Activated naive CD4-positive, alpha-beta T cell treated with anti-CD3 and anti-CD28 coated beads, Interleukin-2, amount 50 U/mL, for 16 hours (primary cell): ENCODE data around the gene CFAP69.

Experiments
- DNase-seq: peaks from one replicate; pipeline ENCODE4 v3.0.0-alpha.2; 2020

The CFAP69 gene, protein sequence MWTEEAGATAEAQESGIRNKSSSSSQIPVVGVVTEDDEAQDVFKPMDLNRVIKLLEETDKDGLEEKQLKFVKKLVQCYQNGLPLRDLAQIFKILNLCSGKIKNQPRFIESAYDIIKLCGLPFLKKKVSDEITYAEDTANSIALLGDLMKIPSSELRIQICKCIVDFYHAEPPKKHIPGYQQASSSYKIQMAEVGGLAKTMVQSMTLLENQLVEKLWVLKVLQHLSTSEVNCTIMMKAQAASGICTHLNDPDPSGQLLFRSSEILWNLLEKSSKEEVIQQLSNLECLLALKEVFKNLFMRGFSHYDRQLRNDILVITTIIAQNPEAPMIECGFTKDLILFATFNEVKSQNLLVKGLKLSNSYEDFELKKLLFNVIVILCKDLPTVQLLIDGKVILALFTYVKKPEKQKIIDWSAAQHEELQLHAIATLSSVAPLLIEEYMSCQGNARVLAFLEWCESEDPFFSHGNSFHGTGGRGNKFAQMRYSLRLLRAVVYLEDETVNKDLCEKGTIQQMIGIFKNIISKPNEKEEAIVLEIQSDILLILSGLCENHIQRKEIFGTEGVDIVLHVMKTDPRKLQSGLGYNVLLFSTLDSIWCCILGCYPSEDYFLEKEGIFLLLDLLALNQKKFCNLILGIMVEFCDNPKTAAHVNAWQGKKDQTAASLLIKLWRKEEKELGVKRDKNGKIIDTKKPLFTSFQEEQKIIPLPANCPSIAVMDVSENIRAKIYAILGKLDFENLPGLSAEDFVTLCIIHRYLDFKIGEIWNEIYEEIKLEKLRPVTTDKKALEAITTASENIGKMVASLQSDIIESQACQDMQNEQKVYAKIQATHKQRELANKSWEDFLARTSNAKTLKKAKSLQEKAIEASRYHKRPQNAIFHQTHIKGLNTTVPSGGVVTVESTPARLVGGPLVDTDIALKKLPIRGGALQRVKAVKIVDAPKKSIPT

DNA sequence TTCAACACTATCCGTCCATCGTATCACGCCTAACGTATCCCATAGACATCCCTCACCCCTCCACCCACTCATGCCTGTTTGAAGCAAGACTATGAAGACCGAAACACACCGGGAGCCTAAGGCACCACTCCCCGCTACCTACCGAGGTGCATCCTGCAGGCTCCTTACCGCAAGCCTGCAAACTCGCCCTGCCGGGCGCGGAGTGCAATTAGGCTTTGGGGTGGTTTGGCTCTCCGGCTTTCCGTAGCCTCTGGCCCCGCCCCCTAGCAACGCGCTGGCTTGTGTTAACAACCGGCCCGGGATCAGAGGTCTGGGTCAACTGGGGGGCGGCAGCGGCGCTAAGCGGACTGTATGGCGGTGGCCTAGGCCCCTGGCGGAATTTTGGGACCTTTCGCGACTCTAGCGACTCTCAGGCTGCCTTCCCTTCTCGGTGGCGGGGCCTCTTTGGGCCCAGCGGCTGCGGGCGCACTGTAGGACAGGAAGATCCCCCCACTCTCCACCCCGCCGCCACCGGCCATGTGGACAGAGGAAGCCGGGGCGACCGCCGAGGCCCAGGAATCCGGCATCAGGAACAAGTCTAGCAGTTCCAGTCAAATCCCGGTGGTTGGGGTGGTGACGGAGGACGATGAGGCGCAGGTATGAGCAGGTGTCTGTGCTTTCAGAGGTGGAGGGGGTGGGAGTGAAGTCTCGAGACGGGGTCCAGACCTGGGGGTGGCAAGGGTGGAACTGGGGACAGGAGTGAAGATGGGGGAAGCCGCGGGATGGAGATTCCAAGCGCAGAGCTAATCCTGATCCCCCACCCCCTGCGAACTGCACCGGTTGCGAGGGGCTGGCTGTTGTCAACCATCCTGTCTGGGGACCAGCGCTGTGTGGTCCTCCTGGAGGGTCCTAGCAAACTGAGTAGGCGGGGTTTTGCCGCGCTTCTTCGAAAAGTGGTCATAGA lies at the start of gene CFAP69:
CFAP69 (plus strand) TSS at position 266 of the 943 bp plus-strand sequence; CDS start at position 517, 251 bp downstream.
- DNase-seq = peak; percentile 90

DNA sequence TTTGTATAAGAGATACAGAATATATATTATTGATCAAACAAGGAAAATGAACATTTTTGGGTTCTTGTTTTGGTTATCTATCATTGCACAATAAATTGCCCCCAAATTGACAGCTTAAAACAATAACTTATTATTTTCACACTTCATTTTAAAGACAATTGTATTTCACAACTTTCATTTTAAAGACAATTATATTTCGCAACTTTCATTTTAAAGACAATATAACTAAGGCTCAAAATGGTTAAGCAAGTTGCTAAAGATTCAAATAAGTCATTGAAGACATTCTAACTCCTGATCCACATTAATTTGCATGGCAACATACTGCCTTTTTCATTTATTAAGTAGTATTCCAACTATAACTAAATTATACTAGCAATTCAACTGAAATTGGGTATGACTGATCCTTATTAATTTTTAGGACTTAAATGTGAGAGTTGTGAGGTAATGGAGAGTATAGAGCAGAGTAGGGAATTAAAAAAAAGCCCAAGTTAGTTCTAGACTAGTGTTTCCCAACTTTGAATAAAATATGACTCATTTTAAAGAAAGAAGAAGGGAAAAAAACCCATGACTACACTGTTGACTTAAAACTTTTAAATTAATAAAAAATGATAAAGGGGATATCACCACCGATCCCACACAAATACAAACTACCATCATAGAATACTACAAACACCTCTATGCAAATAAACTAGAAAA lies 43.3 kb upstream of the CFAP69 start:
- DNase-seq = no peak

DNA sequence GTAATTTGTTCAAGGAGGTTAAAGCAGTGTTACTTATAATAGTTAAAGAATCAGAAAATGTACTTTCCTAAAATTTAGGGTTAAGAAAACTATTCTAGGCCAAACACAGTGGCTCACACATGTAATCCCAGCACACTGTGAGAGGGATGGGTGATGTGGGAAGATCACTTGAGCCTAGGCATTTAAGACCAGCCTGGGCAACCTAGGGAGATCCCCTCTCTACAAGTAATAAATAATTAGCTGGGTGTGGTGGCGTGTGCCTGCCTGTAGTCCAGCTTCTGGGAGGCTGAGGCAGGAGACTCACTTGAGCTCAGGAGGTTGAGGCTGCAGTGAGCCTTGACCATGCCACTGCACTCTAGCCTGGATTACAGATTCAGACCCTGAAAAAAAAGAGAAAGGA lies 37.0 kb upstream of the CFAP69 start:
- DNase-seq = no peak

DNA sequence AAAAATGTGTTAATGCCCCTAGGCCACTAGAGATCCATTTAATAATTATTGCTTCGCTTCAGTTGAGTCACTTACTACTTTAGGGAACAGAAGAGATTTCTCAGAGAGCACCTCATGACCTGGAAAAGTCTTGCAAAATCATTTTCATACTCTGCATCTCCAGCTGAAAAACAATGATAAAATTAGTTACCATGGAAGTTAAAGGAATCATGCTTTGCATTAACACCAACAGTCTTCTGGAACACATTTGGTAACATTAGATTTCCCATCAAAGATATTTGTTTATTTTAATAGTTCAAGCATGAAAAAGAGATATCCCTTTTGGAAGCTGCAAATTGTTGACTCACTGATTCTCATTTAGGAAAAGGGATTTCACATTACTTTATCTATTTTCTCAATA lies 35.2 kb upstream of the CFAP69 start:
- DNase-seq = no peak

DNA sequence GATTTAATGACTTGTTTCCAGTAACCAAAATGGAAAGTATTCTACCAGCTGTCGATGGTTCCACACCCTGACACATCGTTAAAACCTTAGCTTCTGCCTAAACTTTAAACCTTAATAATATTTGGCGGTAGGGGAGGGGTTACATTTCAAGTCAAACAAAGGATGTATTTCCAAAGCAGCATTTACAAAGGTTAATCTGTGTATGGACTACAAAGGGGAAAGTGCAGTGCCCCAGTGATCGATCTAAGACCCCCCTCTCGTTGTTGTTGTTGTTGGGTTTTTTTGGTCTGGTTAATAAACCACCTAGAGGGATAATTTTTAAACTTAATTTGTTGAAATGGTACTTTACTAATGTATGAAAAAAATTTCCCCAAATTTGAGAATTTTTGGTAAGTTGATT lies 34.5 kb upstream of the CFAP69 start:
- DNase-seq = no peak

DNA sequence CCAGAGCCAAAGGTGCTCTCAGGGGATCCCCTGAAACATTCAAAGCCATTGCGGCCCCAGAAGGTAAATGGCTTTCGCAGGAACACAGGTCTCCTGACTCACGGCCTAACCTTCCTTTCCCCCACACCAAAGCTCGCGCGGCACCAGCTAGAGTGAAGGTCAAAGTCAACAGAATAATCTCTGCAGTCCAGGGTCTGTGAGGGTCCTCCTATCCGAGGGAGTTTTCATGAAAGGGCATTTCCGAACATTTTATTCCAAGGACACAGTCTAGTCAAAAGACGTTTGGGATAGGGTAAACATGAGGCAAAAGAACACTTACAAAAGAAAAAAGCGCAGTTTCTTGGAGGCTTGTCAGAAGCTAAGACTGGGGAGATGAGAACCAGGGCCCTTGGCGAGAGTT lies 34.0 kb upstream of the CFAP69 start:
- no peak for DNase-seq

DNA sequence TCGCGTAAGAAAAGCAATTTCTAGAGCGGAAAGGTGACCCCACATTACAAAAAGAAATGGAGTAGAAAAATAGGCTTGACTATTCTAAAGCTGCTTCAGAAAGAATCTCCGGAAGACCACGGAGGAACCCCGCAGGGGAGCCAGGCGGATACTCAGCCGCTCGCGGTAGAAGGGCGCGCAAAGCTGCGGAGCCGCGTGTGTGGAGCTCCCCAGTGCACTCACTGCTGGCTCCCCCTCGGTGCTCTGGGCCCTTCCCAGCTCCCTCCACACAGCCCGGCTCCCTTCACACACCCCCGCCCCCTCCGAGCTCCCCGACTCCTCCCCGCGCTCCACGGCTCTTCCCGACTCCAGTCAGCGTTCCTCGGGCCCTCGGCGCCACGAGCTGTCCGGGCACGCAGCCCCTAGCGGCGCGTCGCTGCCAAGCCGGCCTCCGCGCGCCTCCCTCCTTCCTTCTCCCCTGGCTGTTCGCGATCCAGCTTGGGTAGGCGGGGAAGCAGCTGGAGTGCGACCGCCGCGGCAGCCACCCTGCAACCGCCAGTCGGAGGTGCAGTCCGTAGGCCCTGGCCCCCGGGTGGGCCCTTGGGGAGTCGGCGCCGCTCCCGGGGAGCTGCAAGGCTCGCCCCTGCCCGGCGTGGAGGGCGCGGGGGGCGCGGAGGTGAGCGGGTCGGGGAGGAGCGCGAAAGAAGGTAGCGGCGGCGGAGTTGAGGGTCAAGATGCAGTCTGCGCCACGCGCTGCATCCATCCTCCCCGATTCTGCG lies 33.4 kb upstream of the CFAP69 start, which contains the start of gene STEAP2:
STEAP2 (plus strand) TSS at position 350 of the 758 bp plus-strand sequence. CDS start 13,343 bp downstream, outside the sequence.
- peak; percentile 19 for DNase-seq

DNA sequence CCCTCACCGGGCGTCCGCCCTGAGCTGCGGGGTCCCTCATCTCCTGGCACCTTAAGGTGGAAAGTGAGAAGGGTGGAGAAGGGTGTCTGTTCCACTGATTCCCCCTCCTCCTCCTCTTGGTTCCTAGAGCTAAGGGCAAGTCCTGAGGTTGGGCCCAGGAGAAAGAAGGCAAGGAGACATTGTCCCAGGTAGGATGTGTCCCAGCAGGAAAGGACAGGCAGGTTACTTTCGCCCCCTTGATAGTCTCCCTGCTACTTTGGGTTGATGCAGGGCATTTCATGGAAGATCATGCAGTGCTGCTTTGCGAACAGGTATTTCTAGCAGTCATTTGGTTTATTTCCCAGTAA lies 32.9 kb upstream of the CFAP69 start:
- DNase-seq = no peak

DNA sequence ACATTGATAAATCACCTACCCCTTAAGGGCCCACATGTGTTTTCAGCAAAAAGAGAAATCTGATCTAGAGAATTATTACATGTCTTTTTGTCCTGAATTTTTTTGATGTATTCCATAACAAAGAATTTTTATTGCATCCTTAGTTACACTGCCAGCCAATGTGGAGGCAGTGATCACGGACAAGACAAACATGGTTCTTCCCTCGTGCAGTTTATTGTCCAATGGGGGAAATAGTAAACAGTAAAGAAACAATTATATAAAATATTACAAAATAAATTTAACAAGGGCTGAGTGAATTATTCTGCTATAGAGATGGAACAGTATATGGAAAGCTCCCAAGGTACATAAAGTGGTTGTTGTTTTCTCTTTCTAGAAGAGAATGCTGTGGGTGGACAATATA lies 31.5 kb upstream of the CFAP69 start:
- DNase-seq = no peak

DNA sequence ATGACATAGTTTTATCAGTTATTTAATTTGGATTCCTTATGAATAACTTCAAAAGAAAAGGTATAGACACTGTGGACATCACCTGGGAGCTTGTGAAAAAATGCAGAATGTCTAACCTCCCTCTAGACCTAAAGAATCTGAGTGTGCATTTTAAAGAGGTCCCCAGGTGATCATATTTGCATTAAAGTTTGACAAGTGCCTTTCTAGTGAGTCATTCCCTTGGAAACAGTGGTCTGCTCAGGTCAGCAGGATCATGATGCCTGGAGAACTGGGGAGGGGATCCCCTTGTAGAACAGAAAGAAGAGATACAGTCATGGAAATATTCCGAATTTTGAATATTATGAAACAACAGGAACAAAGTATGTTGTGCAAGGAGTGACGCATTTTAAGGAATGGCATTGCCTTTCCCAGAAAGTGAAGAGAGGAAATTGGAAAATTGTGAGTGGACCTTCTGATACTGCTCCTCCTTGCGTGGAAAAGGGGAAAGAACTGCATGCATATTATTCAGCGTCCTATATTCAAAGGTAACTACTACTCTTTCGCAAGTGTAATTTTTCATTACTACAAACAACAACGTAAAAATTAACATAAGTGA lies 28.8 kb upstream of the CFAP69 start:
- DNase-seq = no peak

DNA sequence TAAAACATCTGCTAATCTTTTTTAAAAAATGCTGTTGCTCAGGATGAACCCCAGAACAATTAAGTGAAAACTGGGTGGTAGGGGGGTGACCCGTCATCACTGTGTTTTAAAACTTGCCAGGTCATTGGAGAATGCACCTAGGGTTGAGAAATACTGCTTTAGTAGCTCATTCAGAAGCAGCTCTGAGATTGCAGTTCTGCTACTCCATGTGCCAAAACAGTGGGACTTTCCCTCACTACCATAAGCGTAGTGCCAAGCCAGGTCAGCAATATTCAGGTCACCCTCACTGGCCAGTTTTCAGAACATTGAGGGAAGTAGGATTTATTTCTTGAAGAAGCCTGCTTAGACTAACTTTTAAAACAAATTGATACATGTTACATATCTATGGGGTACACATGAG lies 28.2 kb upstream of the CFAP69 start:
- DNase-seq = no peak

DNA sequence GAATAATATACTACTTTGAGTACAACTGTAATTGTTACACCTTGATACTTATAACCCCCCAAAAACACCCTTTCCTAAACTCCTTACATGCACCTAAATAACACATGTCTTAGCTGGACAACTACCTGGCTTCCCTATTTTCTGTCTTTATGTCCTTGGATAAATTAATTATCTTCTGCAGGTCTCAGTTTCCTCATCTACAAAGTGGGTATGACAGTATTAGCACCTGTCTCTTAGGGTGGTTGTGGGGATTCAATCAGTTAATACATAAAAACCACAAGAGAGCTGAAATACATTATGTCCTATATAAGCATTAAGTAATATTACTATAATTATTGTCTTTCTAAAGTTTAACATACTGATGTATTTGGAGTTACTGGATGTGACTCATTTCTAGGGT lies 22.6 kb upstream of the CFAP69 start:
- no peak for DNase-seq

DNA sequence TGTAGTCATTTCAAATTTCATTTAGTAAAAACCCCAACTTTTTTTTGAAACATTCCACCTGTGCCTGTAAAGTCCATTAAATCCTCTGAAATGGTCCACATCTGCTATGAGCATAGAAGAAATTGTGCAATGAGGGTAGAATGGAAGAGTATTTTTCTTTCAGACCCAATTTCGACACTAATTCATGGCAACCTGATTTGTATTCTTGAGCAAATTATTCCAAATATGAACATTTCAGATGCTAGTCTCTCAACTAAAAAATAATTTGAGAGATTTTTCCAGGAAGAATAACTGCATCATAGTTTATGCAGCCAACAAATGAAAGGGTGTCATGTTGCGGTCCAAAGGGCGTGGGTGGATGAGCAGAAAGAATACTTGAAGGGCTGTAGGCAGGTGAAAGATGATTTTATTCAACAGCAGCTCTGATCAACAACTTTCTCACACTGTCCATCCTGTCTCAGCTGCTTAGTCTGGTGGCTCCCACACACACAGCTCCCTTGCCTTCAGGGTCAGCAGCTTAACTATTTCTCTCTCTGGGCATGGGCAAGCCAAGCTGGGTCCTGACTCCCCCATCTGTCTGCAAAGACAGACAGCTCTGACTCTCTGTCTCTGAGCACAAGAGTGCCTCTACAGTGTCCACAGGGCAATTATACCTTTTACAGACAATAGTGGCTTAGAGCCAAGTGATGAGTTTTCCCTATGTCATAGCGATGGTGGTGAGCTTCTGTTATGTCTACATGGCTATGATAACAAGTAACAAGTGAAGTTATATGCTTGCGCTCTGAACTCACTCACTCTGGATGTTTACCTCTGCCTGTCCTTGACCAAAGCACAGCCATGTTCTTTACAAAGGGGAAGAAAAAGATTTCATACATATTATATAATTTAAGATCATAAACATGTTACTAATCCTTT lies 21.9 kb upstream of the CFAP69 start:
- no peak for DNase-seq

DNA sequence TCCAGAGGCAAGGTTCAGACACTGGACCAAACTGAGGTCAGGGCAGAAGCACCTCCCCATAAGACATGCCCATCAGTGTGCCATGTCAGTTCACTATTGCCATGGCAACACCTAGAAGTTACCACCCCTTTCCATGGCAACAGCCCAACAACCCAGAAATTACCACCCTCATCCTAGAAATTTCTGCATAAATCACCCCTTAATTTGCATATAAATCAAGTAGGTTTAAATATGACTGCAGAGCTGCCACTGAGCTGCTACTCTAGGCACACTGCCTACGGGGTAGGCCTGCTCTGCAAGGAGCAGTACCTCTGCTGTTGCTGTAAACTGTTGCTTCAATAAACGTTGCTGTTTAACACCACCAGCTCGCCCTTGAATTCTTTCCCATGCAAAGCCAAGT lies 20.8 kb upstream of the CFAP69 start:
- DNase-seq = no peak

DNA sequence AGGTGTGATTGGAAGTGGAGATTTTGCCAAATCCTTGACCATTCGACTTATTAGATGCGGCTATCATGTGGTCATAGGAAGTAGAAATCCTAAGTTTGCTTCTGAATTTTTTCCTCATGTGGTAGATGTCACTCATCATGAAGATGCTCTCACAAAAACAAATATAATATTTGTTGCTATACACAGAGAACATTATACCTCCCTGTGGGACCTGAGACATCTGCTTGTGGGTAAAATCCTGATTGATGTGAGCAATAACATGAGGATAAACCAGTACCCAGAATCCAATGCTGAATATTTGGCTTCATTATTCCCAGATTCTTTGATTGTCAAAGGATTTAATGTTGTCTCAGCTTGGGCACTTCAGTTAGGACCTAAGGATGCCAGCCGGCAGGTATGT lies 19.8 kb upstream of the CFAP69 start:
- no peak for DNase-seq

DNA sequence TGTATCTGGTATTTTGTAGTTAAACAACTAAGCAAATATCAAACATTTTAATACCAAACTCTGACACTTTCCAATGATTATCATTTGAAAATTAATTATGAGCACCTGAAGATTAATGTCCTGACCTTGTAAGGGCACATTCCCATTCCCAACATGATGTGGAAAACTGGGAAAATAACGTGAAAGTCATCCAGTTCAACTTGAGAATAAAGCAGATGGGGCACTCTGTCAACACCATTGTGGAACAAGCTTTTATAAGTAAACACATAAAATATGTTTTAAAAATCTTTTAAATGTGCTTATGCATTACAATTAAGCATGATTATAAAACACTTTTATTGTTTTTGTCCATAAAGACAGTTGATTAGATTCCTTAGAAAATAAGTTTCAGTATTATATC lies 19.4 kb upstream of the CFAP69 start:
- no peak for DNase-seq

DNA sequence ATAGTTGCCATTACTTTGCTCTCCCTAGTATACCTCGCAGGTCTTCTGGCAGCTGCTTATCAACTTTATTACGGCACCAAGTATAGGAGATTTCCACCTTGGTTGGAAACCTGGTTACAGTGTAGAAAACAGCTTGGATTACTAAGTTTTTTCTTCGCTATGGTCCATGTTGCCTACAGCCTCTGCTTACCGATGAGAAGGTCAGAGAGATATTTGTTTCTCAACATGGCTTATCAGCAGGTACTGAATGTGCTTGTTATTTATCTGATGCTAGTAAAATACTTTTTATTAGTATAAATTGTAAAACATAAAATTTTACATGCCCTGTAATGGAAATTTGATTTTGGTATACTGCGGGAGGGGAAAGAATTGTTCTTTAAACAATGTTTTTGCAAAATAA lies 17.7 kb upstream of the CFAP69 start:
- DNase-seq = no peak

DNA sequence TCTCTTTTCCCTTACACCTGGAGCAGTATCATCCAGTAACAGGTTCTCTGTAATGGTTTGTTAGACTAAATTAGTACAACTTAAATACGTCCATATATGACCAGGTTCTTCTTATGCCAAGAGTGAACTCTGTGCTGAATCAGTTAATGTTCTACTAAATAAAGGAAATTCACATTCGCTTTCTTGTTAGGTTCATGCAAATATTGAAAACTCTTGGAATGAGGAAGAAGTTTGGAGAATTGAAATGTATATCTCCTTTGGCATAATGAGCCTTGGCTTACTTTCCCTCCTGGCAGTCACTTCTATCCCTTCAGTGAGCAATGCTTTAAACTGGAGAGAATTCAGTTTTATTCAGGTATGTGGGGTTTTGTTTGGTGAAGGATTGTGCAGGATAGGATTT lies 15.3 kb upstream of the CFAP69 start:
- no peak for DNase-seq

DNA sequence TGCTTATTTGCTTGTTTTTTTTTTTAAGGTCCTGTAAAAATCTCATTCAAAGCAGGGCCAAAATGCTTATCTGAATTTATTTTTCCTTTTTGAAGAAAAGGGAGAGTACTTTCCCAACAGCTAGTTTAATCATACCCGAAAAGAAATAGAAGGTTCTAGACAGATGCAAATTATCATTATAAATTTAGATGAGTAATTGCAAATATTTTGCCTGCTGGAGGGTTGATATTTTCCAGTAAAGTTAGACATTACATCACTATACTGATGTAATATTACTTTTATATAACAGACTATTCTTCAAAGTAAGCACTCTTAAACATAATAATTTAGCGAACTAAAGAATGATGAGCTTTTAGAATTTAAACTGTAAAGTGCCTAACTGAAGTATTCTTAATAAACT lies 14.1 kb upstream of the CFAP69 start:
- no peak for DNase-seq

DNA sequence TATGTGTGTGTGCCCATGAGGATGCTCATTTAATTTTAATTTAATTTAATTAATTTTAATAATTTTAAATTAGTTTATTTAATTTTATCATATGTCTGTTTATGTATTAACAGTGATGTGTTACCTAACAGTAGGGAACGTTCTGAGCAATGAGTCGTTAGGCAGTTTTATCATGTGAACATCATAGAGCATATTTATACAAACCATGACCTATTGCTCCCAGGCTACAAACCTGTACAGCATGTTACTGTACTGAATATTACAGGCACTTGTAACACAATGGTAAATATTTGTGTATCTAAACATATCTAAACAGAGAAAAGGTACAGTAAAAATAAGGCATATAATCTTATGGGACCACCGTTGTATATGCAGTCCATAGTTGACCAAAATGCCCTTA lies 13.7 kb upstream of the CFAP69 start:
- DNase-seq = no peak
